Neural progenitor cell (in vitro differentiated cells): Measurements from ENCODE around the gene PLIN5.

Experiments
- CTCF ChIP-seq: fragments of 200-600 bp; sonication (generic); IDR thresholded peaks from 2 replicates; pipeline ENCODE4 v1.5.1; 2017; ENCODE audit warnings: antibody characterized with exemption, mild to moderate bottlenecking
- EZH2 ChIP-seq: fragments of 200-600 bp; sonication (generic); IDR thresholded peaks from 2 replicates; pipeline ENCODE4 v1.6.1; 2017; ENCODE audit warnings: antibody characterized with exemption, mild to moderate bottlenecking, moderate library complexity
- EZH2phosphoT487 ChIP-seq: fragments of 200-600 bp; sonication (generic); IDR thresholded peaks from 2 replicates; pipeline ENCODE4 v1.6.1; 2017; ENCODE audit warnings: antibody characterized with exemption

- no peak for TF ChIP-seq CTCF
- no peak for TF ChIP-seq EZH2
- no peak for TF ChIP-seq EZH2phosphoT487
Measured at GRCh38 chr19:4511300-4512054, 23.5 kb downstream of the PLIN5 start.
